HL-60 (cell line): ENCODE data around the gene ATP2B3.

ENCODE experiments used
- CTCF ChIP-seq: IDR thresholded peaks from one replicate; pipeline ENCODE4 v1.5.1; 2011; ENCODE audit warnings: low read length, control low read depth, inconsistent platforms; ENCODE audit not compliant: insufficient read depth
- GABPA ChIP-seq: IDR thresholded peaks from 2 replicates; pipeline ENCODE4 v1.6.1; 2012; ENCODE audit warnings: low read depth
- POLR2AphosphoS5 ChIP-seq: IDR thresholded peaks from 2 replicates; pipeline ENCODE4 v1.6.1; 2012; ENCODE audit warnings: low read depth
- SPI1 ChIP-seq: IDR thresholded peaks from 2 replicates; pipeline ENCODE4 v1.6.1; 2012; ENCODE audit warnings: low read depth, mild to moderate bottlenecking, borderline replicate concordance
- TF ChIP-seq, protein P1 (sequence below): IDR thresholded peaks from 2 replicates; pipeline ENCODE4 v1.6.1; 2012; ENCODE audit warnings: low read depth; ENCODE audit not compliant: insufficient replicate concordance

- TF ChIP-seq CTCF: no peak
- TF ChIP-seq, protein P1, sequence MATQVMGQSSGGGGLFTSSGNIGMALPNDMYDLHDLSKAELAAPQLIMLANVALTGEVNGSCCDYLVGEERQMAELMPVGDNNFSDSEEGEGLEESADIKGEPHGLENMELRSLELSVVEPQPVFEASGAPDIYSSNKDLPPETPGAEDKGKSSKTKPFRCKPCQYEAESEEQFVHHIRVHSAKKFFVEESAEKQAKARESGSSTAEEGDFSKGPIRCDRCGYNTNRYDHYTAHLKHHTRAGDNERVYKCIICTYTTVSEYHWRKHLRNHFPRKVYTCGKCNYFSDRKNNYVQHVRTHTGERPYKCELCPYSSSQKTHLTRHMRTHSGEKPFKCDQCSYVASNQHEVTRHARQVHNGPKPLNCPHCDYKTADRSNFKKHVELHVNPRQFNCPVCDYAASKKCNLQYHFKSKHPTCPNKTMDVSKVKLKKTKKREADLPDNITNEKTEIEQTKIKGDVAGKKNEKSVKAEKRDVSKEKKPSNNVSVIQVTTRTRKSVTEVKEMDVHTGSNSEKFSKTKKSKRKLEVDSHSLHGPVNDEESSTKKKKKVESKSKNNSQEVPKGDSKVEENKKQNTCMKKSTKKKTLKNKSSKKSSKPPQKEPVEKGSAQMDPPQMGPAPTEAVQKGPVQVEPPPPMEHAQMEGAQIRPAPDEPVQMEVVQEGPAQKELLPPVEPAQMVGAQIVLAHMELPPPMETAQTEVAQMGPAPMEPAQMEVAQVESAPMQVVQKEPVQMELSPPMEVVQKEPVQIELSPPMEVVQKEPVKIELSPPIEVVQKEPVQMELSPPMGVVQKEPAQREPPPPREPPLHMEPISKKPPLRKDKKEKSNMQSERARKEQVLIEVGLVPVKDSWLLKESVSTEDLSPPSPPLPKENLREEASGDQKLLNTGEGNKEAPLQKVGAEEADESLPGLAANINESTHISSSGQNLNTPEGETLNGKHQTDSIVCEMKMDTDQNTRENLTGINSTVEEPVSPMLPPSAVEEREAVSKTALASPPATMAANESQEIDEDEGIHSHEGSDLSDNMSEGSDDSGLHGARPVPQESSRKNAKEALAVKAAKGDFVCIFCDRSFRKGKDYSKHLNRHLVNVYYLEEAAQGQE: no peak
- TF ChIP-seq GABPA: no peak
- no peak for TF ChIP-seq POLR2AphosphoS5
- no peak for TF ChIP-seq SPI1
Observed at GRCh38 chrX:153500676-153501280, 16.7 kb upstream of the ATP2B3 start.
